Breast epithelium (tissue), 4 donors: Measurements from ENCODE around the gene UNC80. TPM values are rescaled to one million over a fixed set of nuclear protein-coding genes. Genes with fewer than 3 reads are reported as not detected.

ENCODE experiments used
- DNase-seq, 2 donors: peaks; one replicate each; pipeline ENCODE4 v3.0.0-alpha.2; 2019; ENCODE audit warnings: low spot score in 2 of 2
- H3K27ac ChIP-seq, 2 donors: fragments of 200-600 bp; sonication (generic) in 1 of 2; one replicate each; pipeline ENCODE4 v1.5.1; 2016 to 2019; ENCODE audit warnings: mild to moderate bottlenecking in 1 of 2
- H3K27me3 ChIP-seq, 2 donors: fragments of 200-600 bp; sonication (generic) in 1 of 2; one replicate each; pipeline versions ENCODE4 v1.5.1 to v1.6.0; 2017 to 2019; ENCODE audit warnings: control low read depth in 1 of 2, mild to moderate bottlenecking in 1 of 2
- H3K36me3 ChIP-seq: fragments of 200-600 bp; one replicate; pipeline ENCODE4 v1.5.1; 2019
- H3K4me1 ChIP-seq, 2 donors: fragments of 200-600 bp; sonication (generic); one replicate each; pipeline ENCODE4 v1.5.1; 2016 to 2019; ENCODE audit warnings: control low read depth in 1 of 2
- H3K4me3 ChIP-seq, 3 donors: fragments of 200-600 bp; sonication (generic); 1 replicate in 2 of 3; 2 replicates in 1 of 3; pipeline ENCODE4 v1.5.1; 2016 to 2019; ENCODE audit warnings: mild to moderate bottlenecking in 3 of 3, moderate library complexity in 2 of 3
- H3K9me3 ChIP-seq, 2 donors: fragments of 200-600 bp; sonication (generic) in 1 of 2; one replicate each; pipeline ENCODE4 v1.5.1; 2016 to 2019; ENCODE audit warnings: control low read depth in 1 of 2
- POLR2A ChIP-seq: fragments of 450-650 bp; IDR thresholded peaks from one replicate; pipeline ENCODE4 v1.6.1; 2016; ENCODE audit warnings: antibody characterized with exemption, mild to moderate bottlenecking, moderate library complexity
- POLR2AphosphoS5 ChIP-seq, 3 donors: sonication (generic); formaldehyde crosslinking; IDR thresholded peaks; one replicate each; pipeline ENCODE4 v1.6.1; 2017; ENCODE audit warnings: antibody characterized with exemption in 3 of 3
- intact Hi-C: fragments of 100-400 bp; cut with DNase I; formaldehyde crosslinking; loops from one replicate; pipeline ENCODE4 v1.15.1; 2023; ENCODE audit warnings: low total_unique reads
- total RNA-seq, 3 donors: library from RNA; depleted of rRNA; stranded (reverse); fragments of >200 nt; gene quantifications; one replicate each; pipeline ENCODE4 v1.1.0, GENCODE V29; 2016
- TF ChIP-seq, protein P1 (sequence below), 3 donors: fragments of 450-650 bp; IDR thresholded peaks; one replicate each; pipeline ENCODE4 v1.5.1; 2016 to 2017; ENCODE audit warnings: antibody characterized with exemption in 3 of 3, mild to moderate bottlenecking in 3 of 3, moderate library complexity in 3 of 3

The UNC80 gene
- total RNA-seq, 3 donors from 2014 or later: under 0.01 TPM; not detected in 2

GRCh38 chr2:209823484-209823883, 51.9 kb downstream of the UNC80 start:
- TF ChIP-seq, protein P1, sequence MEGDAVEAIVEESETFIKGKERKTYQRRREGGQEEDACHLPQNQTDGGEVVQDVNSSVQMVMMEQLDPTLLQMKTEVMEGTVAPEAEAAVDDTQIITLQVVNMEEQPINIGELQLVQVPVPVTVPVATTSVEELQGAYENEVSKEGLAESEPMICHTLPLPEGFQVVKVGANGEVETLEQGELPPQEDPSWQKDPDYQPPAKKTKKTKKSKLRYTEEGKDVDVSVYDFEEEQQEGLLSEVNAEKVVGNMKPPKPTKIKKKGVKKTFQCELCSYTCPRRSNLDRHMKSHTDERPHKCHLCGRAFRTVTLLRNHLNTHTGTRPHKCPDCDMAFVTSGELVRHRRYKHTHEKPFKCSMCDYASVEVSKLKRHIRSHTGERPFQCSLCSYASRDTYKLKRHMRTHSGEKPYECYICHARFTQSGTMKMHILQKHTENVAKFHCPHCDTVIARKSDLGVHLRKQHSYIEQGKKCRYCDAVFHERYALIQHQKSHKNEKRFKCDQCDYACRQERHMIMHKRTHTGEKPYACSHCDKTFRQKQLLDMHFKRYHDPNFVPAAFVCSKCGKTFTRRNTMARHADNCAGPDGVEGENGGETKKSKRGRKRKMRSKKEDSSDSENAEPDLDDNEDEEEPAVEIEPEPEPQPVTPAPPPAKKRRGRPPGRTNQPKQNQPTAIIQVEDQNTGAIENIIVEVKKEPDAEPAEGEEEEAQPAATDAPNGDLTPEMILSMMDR (IDR thresholded peaks at IDR 0.05): no peak
- no peak for TF ChIP-seq POLR2AphosphoS5 (IDR thresholded peaks at IDR 0.05)
- TF ChIP-seq POLR2A: no peak

DNA sequence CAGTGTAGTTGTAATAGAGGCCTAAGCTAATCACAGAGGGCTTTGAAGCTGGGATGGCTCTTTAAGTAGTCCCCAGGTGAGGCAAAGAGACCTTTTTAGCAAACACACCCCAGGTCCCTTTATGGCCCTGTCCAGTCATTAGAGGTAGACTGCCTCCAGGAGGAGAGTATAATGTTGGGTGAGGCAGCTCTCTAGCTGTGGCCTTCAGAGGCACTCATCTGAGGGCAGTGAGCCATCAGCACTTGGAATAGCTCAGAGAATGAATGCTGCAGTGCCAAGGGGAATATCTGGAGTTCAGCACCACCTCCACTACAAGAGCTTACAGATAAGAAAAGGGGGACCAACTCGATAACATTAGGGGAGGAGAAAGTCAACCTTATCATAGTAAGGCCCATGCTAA, 52.8 kb downstream of the UNC80 start:
- H3K27me3 ChIP-seq: no peaks in the 10 kb centered on the region
- no peaks in the 10 kb centered on the region for H3K4me1 ChIP-seq
- H3K9me3 ChIP-seq: peaks cover 0 to 5% of the 10 kb centered on the region in 2 donors
- intact Hi-C loops: no loop called here
- H3K4me3 ChIP-seq: no peak overlapping the region
- no peak for DNase-seq
- no peak overlapping the region for H3K27ac ChIP-seq
- H3K36me3 ChIP-seq: no peaks in the 10 kb centered on the region
- TF ChIP-seq POLR2AphosphoS5 (IDR thresholded peaks at IDR 0.05): no peak
- no peak for TF ChIP-seq POLR2A
- TF ChIP-seq, protein P1 (IDR thresholded peaks at IDR 0.05): no peak

More at GRCh38 chr2:209823484-209823883, 51.9 kb downstream of the UNC80 start:
- H3K36me3 ChIP-seq: no peaks in the 10 kb centered on the region
- intact Hi-C loops: no loop called here
- H3K4me1 ChIP-seq: no peaks in the 10 kb centered on the region
- H3K9me3 ChIP-seq: peaks cover 0 to 5% of the 10 kb centered on the region in 2 donors
- H3K4me3 ChIP-seq: no peak overlapping the region
- no peak overlapping the region for H3K27ac ChIP-seq
- DNase-seq: no peak
- H3K27me3 ChIP-seq: no peaks in the 10 kb centered on the region

GRCh38 chr2:209830722-209831465, 59.3 kb downstream of the UNC80 start:
- Histone ChIP-seq H3K4me3 (no peak overlapping the region), H3K27ac (no peak overlapping the region), H3K27me3 (no peaks in the 10 kb centered on the region), H3K9me3 (no peaks in the 10 kb centered on the region), H3K4me1 (no peaks in the 10 kb centered on the region), H3K36me3 (no peaks in the 10 kb centered on the region)
- intact Hi-C loops: no loop called here
- no peak for TF ChIP-seq POLR2AphosphoS5 (IDR thresholded peaks at IDR 0.05)
- DNase-seq: no peak

- no peaks in the 10 kb centered on the region for H3K4me1 ChIP-seq
- no peak for TF ChIP-seq POLR2AphosphoS5 (IDR thresholded peaks at IDR 0.05)
- TF ChIP-seq POLR2A: no peak
- TF ChIP-seq, protein P1 (IDR thresholded peaks at IDR 0.05): no peak
Measured at GRCh38 chr2:209834767-209835166, 63.1 kb downstream of the UNC80 start.

GRCh38 chr2:209840434-209840833, 68.8 kb downstream of the UNC80 start:
- no peak for DNase-seq
- TF ChIP-seq POLR2AphosphoS5 (IDR thresholded peaks at IDR 0.05): no peak
- no peak for TF ChIP-seq POLR2A
- TF ChIP-seq, protein P1 (IDR thresholded peaks at IDR 0.05): no peak
- Histone ChIP-seq H3K27ac (no peak overlapping the region), H3K4me1 (no peaks in the 10 kb centered on the region), H3K9me3 (no peaks in the 10 kb centered on the region), H3K36me3 (no peaks in the 10 kb centered on the region), H3K27me3 (no peaks in the 10 kb centered on the region), H3K4me3 (no peak overlapping the region)
- intact Hi-C loops: no loop called here

More at GRCh38 chr2:209834767-209835166, 63.1 kb downstream of the UNC80 start:
- no peaks in the 10 kb centered on the region for H3K36me3 ChIP-seq
- no peak for DNase-seq
- no peak overlapping the region for H3K27ac ChIP-seq
- intact Hi-C loops: no loop called here
- H3K4me3 ChIP-seq: no peak overlapping the region
- H3K27me3 ChIP-seq: no peaks in the 10 kb centered on the region
- H3K9me3 ChIP-seq: no peaks in the 10 kb centered on the region
